ENCODE results near the gene PCDH7. TPM values are rescaled to one million over a fixed set of nuclear protein-coding genes. Genes with fewer than 3 reads are reported as not detected.

The PCDH7 gene
- total and polyA plus RNA-seq, 2 donors from 2014 or later, result 1.4 to 10.2 TPM

DNA sequence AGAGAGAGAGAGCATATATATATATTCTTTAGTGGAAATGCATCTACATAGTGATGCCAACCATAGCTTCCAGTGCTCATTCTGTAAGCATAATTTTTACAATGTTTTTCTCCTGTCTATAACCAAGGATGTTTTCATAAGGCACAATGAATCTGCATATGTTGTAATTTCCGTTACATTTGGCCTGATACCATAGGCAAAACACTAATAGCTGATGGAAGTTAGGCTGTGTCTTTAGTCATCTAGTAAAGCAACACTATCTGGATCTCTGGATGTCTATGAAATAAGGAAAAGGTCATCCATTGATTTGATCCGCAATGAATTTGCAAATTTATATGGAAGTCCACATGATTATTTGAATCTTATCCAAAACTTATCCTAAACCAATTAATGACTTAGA lies 8.1 kb downstream of the PCDH7 start:
- FAIRE-seq, result no peak
- intact Hi-C loops (cut with DNase I), result no loop called here
- H3K4me3 ChIP-seq (ENCODE audit: low read length in 3 of 3), result no peak overlapping the region

GRCh38 chr4:30743897-30744296 lies 23.7 kb downstream of the PCDH7 start:
- no peak for FAIRE-seq

More for the DNA sequence above, 8.1 kb downstream of the PCDH7 start:
- Histone ChIP-seq H3K27ac (ENCODE audit: low read depth in 2 of 2, low read length in 2 of 2) (no peak overlapping the region), H3K9ac (ENCODE audit: low read length in 3 of 3) (no peak overlapping the region), H3K27me3 (ENCODE audit: control insufficient read depth, insufficient read depth, low read length) (peaks cover 1% of the 10 kb centered on the region), H3K36me3 (ENCODE audit: control insufficient read depth in 2 of 3, insufficient read depth in 3 of 3, low read length in 3 of 3) (no peaks in the 10 kb centered on the region), H3K4me1 (ENCODE audit: control insufficient read depth in 2 of 3, insufficient read depth in 2 of 3, low read depth in 1 of 3, low read length in 3 of 3) (no peaks in the 10 kb centered on the region), H3K9me3 (ENCODE audit: control insufficient read depth in 2 of 3, insufficient read depth in 1 of 3, low read length in 3 of 3) (no peaks in the 10 kb centered on the region)
- TF ChIP-seq, protein P1, sequence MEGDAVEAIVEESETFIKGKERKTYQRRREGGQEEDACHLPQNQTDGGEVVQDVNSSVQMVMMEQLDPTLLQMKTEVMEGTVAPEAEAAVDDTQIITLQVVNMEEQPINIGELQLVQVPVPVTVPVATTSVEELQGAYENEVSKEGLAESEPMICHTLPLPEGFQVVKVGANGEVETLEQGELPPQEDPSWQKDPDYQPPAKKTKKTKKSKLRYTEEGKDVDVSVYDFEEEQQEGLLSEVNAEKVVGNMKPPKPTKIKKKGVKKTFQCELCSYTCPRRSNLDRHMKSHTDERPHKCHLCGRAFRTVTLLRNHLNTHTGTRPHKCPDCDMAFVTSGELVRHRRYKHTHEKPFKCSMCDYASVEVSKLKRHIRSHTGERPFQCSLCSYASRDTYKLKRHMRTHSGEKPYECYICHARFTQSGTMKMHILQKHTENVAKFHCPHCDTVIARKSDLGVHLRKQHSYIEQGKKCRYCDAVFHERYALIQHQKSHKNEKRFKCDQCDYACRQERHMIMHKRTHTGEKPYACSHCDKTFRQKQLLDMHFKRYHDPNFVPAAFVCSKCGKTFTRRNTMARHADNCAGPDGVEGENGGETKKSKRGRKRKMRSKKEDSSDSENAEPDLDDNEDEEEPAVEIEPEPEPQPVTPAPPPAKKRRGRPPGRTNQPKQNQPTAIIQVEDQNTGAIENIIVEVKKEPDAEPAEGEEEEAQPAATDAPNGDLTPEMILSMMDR (IDR thresholded peaks at IDR 0.05; ENCODE audit: borderline replicate concordance, extremely low read depth, insufficient read depth), result no peak
- DNase-seq, result no peak

DNA sequence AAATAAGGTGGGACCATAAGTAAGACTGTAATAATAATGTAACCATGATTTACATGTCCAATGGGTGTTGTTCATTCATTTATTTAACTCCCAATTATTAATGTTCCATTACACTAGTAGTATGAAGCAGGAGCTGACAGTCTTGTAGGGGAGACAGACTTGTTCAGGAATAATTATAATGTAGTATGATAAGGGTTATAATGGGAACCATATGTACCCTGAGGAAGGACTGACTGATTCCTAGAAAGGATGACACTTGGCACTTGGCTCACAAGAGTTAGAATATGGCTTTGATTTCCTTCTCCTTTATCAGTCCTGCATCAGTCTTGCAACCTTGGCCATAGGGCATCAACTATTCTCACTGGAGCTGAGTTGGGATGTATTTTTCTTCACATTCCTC lies 24.2 kb downstream of the PCDH7 start:
- Histone ChIP-seq H3K4me3 (ENCODE audit: low read length in 3 of 3) (no peak overlapping the region), H3K27ac (ENCODE audit: low read depth in 2 of 2, low read length in 2 of 2) (no peak overlapping the region), H3K9me3 (ENCODE audit: control insufficient read depth in 2 of 3, insufficient read depth in 1 of 3, low read length in 3 of 3) (no peaks in the 10 kb centered on the region), H3K36me3 (ENCODE audit: control insufficient read depth in 2 of 3, insufficient read depth in 3 of 3, low read length in 3 of 3) (no peaks in the 10 kb centered on the region), H3K9ac (ENCODE audit: low read length in 3 of 3) (no peak overlapping the region), H3K4me1 (ENCODE audit: control insufficient read depth in 2 of 3, insufficient read depth in 2 of 3, low read depth in 1 of 3, low read length in 3 of 3) (no peaks in the 10 kb centered on the region), H3K27me3 (ENCODE audit: control insufficient read depth, insufficient read depth, low read length) (no peaks in the 10 kb centered on the region)
- DNase-seq, result no peak
- intact Hi-C loops (cut with DNase I), result no loop called here
- no peak for FAIRE-seq
- TF ChIP-seq, protein P1 (IDR thresholded peaks at IDR 0.05; ENCODE audit: borderline replicate concordance, extremely low read depth, insufficient read depth), result no peak

More at GRCh38 chr4:30743897-30744296, 23.7 kb downstream of the PCDH7 start:
- no peaks in the 10 kb centered on the region for H3K9me3 ChIP-seq (ENCODE audit: control insufficient read depth in 2 of 3, insufficient read depth in 1 of 3, low read length in 3 of 3)
- H3K27me3 ChIP-seq (ENCODE audit: control insufficient read depth, insufficient read depth, low read length), result no peaks in the 10 kb centered on the region
- H3K9ac ChIP-seq (ENCODE audit: low read length in 3 of 3), result no peak overlapping the region
- TF ChIP-seq, protein P1 (IDR thresholded peaks at IDR 0.05; ENCODE audit: borderline replicate concordance, extremely low read depth, insufficient read depth), result no peak
- no peak overlapping the region for H3K27ac ChIP-seq (ENCODE audit: low read depth in 2 of 2, low read length in 2 of 2)
- no peak overlapping the region for H3K4me3 ChIP-seq (ENCODE audit: low read length in 3 of 3)
- no peak for DNase-seq
- H3K36me3 ChIP-seq (ENCODE audit: control insufficient read depth in 2 of 3, insufficient read depth in 3 of 3, low read length in 3 of 3), result no peaks in the 10 kb centered on the region
- intact Hi-C loops (cut with DNase I), result no loop called here
- no peaks in the 10 kb centered on the region for H3K4me1 ChIP-seq (ENCODE audit: control insufficient read depth in 2 of 3, insufficient read depth in 2 of 3, low read depth in 1 of 3, low read length in 3 of 3)

Data from kidney (tissue), 14 donors.